GM19043 (cell line): ENCODE data around the gene C2orf76.

ENCODE experiments used
- ATAC-seq: cut with Tn5 transposase; IDR thresholded peaks from one replicate; pipeline ENCODE4 v1.9.1; 2021; ENCODE audit warnings: low read depth; ENCODE audit not compliant: unreplicated experiment

The C2orf76 gene

DNA sequence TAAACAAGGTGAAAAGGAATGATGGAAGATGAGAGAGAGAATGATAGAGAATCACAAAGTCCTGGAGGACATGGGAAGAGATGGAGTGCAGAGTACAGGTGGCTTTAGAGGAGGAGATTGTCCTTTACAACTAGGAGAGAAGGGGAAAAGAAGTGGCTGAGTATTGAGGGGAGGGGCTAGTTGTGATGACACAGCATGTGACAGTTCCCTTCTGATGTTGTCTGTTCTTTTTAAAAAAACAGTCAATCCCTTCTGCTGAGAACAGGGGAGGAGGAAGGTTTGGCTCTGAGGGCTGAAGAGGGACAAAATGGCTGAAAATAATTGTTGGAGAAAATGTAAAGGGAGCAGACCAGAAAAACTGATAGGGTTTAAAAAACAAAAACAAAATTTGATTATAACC lies 99.0 kb downstream of the C2orf76 start:
- no peak for ATAC-seq

DNA sequence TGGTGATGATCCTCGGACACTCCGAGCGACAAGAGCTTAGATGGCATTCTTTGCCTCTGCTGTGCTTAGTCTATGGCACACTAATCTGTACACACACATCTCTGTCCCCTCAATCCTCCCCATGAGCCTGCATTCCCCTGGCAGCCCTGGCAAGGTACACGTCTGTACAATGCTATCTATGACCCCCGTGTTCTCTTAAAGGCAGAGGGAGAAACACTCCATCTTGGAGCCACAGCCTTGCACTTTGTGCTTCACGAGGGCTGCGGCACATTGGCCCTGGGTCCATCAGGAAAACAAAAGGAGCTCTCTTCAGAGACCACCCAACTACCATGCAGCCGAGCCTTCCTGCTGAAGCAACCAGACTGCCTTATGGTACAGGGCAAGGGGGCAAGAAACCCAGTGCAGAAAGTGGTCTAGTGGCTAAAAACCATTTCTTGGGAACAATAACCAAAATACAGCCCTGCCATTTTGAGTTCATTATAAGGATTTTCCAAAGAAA lies 100.5 kb downstream of the C2orf76 start:
- no peak for ATAC-seq

DNA sequence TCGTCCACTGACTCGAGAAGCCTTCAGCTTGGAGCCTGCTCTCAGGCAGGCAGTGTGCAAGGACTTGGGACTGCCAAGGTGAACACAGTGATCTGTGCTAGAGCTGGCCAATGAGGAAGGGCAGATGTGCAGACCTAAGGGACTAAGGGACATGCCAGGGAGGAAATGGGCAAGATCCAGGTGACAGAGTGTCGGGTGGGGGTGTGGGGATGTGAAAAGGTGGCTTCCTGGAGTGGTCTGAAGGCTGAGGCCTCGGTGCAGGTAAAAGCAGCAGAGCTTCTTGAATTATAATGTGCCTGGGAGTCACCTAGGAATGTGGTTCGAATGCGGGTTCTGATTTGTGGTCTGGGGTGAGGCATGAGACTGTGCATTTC lies 101.0 kb downstream of the C2orf76 start:
- ATAC-seq, result no peak

DNA sequence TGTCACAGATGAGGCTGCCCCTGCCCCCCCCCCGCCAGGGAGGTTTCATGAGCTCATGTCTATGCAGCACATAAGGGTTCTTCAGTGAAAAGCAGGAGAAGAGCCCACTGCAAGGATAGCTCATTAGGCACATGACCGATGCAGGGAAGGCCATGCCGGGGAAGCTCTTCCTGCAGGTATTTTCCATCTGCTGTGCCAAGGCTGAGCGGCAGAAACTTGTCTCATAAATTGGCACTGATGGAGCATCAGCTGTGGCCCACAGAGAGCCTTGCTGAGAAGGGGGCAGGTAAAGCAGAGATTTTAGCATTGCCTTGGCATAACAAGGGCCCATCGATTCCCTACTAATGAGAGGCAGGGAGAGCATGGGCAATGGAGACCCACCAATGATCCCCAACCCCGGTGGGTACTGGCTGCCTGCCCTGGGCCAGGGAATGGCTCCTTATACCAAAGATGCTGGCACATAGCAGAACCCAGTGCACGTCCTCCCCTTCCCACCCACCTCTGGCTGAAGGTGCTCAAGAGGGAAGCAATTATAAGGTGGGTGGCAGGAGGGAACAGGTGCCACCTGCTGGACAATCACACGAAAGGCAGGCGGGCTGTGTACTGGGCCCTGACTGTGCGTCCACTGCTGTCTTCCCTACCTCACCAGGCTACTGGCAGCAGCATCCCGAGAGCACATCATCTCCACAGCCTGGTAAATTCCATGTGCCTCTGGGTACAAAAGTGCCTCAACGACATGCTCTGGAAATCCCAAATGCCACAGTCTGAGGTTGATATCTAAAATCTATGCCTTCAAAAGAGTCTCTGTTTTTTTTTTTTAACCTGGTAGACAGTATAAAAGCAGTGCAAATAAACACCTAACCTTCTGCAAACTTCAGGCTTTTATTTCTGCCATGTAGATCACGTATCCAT lies 101.6 kb downstream of the C2orf76 start:
- ATAC-seq, result peak; percentile 98

DNA sequence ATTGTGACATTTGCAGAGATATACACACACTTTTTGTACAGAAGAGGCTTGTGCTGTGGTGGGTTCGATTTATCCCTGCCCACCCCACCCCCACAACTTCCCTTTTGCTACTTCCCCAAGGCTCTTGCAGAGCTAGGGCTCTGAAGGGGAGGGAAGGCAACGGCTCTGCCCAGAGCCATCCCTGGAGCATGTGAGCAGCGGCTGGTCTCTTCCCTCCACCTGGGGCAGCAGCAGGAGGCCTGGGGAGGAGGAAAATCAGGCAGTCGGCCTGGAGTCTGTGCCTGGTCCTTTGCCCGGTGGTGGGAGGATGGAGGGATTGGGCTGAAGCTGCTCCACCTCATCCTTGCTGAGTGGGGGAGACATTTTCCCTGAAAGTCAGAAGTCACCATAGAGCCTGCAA lies 103.0 kb downstream of the C2orf76 start:
- no peak for ATAC-seq

DNA sequence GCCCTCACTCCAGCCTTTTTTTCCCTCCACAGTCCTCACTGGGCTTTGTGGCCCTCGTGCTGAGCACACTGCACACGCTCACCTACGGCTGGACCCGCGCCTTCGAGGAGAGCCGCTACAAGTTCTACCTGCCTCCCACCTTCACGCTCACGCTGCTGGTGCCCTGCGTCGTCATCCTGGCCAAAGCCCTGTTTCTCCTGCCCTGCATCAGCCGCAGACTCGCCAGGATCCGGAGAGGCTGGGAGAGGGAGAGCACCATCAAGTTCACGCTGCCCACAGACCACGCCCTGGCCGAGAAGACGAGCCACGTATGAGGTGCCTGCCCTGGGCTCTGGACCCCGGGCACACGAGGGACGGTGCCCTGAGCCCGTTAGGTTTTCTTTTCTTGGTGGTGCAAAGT lies 103.6 kb downstream of the C2orf76 start:
- ATAC-seq, result no peak

DNA sequence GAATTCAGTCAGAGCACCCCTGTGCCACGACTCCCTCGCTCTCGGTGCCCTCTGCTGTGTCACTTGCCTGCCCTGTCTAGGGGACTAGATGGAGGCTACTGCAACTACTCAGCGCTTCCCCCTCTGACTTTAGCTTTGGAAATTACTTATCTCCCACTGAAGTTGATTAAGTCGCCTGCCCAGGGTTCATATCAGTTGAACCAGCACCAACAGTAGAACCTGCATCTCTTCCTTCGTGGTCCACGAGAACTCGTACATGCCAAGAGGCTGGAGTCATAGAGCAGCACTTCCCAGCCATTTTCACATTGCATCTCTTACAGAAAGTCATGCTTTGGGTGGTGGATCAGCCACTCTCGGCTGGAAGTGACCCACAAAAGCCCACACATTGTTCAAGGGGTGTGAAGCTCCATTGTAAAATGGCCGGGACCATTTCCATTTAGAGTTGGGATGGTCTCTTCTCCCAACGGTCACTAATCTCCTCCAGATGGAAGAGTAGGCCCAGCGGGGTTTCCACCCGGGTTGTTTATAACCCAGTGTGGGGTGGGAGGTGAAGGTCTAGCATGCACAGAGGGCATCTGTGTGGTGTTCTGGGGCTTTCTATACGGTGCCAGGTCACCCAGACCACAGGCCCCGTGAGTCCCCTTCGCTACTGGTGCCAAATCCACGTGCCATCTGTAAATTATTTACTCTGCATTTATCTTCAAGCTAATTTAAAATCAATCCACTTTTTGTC lies 105.0 kb downstream of the C2orf76 start:
- ATAC-seq, result no peak

DNA sequence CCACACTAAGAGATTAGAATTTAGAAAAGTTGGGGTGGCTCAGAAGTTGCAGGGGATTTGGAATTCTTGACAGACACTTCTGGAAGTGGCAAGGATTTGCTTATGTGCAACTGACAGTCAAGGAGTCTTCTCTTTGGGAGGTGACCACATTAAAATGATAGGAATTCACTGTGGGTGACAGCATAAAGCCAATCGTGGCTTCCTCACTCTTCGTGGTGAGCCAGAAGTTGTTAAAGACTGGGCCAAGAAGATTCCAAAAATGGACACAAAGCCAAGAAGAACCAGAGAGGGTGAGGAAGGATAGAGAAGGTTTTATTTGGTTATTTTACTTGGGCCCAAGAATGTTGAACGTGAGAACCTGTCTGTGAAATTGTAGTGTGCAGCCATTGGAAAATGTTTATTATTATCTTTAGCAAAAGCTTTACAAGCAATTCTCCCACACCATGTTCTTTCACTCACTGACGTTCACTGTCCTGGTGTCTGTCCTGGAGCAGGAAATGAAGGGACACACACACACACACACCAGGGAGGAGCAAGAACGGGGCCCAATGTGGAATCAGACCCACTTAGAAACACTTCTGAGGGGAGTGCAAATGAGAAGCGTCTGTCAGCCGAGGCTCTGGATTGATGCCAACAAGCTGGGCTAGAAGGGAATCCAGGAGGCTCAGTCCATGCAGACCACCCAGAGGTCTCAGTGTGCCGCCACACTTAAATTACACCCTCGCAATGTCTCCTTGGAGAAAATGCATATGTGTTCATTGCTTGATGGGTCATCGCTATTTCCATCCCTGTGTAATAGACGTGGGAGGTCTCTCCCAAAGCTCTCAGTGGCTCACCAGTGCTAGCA lies 105.8 kb downstream of the C2orf76 start:
- no peak for ATAC-seq

DNA sequence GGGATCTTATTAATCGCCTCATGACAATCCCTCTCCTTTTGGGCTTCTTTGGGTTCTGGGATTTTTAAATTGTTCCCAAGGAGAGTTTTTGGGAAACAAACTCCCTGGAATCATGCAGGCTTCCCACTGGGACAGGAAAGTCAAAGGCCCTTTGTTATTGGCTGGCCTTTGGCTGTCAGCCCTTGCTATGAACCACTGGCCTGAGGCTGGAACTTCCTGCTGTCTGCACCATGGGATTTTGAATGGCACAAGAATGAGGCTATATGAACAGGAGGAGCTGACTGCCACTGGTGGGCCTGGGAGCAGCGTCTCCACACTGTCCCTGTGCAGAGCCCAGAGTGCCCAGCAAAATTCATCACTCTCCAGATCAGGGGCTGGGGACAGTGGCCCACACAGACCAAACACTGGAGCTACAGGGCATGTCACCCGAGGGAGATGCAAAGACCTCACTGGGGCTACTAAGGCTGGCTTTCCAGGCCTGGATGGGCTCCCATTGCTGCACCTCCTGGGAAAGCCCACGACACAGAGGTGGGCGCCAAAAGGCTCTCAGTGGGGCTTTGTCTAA lies 107.3 kb downstream of the C2orf76 start:
- no peak for ATAC-seq

DNA sequence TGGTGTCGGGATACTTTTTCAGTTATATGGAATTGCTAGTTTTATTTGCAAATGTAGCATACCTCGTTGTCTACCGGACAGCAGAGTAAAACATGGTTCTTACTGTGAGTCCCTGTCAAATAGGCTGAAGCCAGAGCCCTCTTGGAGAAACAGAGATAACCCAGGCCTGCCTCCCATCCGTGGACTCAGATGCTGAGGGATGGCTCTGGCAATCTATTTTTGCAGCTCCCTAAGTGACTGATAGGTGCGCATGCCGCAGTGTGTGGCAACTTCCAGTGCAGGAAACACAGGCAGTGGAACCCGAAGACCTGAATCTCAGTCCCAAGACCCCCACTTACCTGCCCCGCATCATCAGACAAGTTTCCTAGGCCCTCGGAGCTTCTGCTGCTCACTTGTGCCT lies 109.4 kb downstream of the C2orf76 start:
- no peak for ATAC-seq

DNA sequence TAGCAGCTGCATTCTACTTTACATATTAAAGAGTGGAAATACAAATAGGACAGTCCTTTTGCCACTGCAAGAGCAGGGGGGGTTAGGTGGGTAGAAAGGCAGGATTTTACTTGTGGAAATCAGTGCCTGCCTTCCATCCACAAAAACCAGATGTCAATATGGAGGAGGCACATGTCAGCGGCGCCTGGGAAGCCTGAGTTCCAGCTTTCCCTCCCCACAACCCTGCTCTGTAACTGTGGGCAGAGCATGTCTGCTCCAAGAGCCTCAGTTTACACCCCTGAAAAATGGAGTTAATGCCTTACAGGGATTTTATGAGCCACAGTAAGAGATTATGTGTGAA lies 110.1 kb downstream of the C2orf76 start:
- no peak for ATAC-seq

DNA sequence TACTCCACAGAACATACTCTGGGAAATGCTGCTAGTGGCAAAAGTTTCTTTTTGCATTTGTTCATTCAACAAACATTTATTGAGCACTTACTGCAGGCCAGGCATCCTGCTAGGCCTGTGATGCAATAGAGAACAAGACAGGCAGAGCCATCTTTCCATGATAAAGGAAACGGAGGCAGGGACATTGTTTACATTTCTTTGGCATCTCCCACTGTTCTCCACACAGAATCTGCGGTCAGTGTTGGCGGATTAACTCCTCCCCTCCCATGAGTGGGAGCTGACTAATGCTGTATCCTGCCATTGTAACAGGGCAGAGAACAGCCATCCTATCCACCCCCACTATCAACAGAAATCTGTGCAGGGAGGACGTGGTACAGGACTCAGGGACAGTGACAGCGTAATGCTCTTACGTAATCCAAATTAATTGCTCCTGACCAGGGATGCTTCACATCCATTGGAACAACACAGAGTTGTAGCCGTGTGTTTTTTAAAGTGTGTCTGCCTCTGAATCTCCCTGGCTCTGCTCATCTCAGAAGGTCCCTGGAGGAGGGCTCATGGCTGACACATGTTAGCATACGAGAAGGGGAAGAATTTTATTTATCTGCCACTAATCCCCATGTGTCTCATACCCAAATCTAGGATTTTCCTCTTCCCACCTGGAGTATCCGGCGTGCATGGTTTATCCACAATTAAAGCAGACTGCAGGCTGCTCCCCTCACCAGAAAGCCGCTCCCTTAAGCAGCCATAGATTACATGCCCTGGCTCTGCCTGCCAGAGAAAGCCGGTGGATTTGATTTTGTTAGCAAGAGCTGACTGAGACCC lies 110.7 kb downstream of the C2orf76 start:
- no peak for ATAC-seq

DNA sequence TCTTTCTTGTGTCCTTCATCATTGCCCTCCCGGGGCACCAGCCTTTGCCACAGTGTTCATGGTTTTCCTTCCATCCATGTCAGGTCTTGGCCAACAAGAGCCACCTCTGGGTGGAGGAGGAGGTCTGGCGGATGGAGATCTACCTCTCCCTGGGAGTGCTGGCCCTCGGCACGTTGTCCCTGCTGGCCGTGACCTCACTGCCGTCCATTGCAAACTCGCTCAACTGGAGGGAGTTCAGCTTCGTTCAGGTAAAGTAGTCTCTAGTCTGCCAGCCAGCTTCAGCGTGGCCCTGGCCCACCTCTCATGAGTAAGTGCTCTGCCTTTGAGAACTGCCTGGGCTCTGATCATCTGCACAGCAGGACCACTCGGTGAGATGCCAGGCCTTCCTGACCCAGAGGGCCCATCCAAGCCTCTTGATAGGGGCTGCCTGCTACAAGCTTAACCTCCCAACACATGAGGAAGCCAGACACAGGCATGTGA lies 112.0 kb downstream of the C2orf76 start:
- no peak for ATAC-seq

DNA sequence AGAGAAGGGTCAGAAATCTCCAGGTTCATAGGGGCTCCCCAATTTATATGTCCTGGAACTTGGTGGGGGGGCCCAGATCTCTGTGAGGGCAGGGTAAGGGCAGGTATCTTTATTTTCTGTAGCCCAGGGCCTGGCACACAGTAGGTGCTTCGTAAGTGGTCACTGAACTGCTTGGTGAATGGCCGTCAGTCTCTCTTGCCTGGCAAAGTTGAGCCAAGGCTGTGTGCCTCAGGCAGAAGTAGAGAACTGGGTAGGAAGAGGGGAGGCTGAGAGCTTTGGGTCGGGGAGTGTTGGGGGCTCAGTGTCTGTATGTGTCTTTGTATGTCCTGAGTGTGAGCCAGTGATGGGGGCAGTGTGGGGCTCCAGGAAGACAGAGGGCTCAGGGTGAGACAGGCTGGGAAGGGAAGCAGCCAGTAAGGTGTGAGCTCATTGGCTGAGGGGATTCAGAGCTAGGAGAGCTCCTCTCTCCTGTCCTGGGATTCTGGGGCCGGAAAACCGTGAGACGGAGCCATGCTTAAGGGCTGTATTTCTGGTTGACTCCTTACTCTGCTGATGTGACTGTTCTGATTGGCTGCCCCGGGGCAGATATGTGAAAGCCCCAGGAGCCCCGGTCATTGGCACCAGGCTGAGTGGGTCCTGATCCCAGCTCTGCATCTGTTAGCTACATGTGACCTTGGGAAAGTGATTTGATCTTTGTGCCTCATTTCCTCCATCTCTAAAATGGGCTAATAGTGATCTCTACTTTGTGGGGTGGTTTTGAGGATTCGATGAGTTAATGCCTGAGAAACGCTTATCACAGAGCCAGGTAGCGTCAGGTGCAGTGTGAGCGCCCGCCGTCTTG lies 112.7 kb downstream of the C2orf76 start:
- ATAC-seq, result no peak

DNA sequence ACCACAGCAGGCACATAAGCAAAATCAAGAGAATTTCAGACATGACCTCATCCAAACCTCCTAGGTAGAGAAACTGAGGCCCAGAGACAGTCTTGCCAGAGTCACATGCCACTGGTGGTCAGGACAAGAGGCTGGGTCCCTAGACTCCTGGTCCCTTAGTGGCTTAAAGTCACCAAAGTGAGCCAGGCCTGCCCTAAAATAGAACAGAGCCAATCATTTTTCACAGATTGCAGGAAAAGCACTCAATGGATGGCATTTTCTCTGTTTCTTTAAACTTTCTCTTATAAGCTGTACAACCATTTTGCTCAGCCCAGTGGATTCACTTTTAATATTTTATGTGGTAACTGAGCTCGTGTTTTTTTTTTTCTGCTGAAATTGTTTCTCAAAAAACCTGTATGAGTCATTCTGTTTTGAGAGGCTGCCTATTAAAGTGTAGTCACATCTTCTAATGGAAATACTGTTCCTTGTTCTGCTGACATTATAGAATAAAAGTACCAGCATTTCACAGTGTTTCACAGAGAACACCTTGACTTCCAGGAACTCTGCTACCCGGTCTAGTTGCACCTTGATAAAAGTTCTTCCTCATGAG lies 113.4 kb downstream of the C2orf76 start:
- no peak for ATAC-seq
